ENCODE results near the gene GSTT2B.
"Not testable (repeated sequence)": the region's sequence is repeated elsewhere in the genome, so short reads cannot be mapped to it uniquely, and the experiment has no call there.

The GSTT2B gene

DNA sequence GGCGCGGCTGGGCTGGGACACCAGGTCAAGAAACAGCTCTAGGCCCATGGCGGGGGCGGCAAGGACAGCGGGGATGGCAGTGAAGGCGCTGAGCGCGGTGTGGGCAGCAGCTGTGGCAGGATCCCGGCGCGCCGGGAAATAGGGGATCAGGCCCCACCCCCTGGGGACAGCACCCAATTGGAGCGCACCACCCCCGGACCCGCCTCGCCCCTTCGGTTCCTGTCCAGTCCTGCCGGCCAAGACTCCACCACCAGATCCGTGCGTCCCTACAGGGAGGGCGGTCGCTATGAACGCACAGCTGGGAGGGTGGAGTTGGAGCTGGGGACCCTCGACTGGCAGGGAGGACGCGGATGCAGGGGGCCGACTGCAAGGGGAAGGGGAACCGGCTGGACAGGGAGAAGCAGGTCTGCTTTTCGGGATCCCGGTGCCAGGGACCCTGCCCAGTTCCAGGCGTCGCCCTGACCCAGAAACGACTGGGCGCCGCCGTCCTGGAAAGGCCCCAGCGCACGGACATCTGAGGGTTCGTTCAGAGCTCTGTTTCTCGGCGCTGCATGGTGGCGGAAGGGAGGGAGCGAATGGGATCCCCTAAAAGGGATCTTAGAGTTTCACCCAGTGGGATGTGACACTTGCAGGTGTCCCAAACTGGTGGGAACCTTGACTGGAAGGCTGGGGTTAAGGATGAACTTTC is at the start of gene GSTT2B:
Gene GSTT2B, minus strand, starts transcription at position 112 of the 688 bp plus-strand sequence. Its CDS starts 64 bp downstream, at position 48.
- DNase-seq, result not testable (repeated sequence)

GRCh38 chr22:24010018-24010391 is 49.0 kb upstream of the GSTT2B start:
- no peak for DNase-seq

DNA sequence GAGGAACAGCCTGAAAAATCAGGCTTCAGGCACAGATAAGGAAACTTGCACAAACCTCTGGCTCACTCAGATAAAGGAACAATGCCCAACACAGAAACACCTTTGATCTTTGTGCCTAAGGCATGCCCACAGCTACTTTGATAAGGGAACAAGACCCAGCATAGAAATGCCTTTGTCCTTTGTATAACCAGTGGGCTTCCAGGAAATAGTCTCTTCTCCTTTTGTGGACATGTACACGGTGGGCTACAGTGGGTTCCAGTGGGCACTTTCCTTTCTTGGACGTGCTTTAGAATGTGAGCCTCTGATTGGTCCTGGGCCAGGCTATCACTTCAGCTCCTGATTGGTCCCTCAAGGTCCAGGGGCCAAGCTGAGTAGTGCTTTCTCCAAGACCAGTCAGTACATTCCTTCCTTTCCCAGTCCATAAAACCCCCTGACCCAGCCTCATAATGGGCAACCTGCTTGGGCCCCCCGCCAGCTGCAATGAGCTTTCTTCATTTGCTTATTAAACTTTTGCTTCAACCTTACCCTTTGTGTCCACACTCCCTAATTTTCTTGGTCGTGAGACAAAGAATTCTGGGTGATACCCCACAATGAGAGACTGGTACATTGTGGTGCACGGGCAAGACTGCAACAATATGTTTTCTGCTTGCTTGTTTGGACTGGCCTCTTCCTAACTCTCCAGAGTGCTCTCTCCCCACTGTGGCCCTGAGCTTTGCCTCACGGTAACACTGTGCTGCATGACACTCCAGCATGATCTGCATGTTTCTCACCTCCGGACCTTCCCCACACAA is 48.4 kb upstream of the GSTT2B start:
- no peak for DNase-seq

DNA sequence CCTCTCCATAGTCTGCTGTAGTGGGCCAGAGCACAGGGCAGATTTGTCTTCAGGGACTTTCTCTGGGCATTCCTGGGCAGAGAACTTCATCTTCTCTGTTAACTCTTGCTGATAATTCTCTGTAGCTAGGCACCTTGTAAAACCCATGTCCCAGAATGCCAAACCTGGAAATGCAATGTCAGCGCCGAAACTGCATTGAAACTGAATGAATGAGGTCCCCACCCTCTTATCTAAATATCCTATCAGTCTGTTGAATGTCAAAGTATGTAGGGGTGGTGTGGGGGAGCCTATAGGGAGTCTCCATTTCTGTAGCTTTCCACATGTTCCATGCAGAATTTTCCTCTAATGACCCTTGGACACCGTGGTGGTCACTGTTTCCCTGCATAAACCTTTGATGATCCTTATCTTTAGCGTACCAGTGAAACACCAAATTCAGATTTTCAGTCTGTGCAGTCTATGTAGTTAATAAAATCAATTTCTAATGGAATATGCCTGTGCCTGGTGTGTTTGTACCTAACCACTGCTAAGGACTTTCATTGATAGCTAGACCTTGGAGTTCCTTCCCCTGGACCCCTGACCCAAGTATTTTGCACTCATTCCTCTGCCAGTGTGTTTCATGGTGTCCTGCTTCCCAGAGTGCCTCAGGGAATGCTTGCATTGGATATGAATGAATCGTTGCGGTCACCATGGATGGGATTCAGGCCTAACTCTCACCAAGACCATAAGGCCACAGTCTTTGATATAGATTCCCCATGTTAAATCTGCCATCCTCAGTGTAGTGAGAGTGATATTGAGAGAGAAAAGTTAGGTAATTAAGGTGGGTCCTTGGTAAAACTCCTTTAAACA is 47.6 kb upstream of the GSTT2B start:
- no peak for DNase-seq

DNA sequence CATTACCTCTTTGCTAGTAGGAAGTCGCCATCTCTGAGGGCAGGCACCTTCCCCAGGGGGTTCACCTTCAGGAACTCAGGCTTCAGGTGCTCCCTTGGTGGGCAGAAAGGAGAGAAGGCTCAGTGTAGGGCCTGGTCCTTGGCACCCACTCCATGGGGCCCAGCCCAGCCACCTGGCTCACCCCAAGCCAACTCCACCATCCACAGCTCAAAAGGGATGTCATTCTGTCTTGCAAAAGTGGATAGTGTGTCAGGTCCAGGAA is 47.0 kb upstream of the GSTT2B start:
- DNase-seq, result no peak

- DNase-seq, result no peak
Observed at GRCh38 chr22:24007253-24008021, 46.4 kb upstream of the GSTT2B start.

DNA sequence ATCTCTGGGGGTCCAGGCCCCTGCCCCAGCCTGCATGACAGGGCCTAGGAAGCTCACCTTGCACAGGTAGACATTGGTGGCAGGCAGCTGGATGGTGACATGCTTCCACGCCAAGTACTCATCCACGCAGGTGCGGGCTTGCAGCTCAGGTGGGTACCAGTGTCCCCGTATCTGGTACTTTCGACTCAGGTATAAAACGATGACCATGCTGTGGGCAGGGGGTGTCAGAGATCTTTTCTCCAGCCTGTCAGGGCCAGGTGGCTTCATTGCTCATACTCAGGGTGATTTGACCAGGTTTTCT is 45.9 kb upstream of the GSTT2B start:
- DNase-seq, result no peak

GRCh38 chr22:24006207-24006913 is 45.4 kb upstream of the GSTT2B start:
- DNase-seq, result no peak

DNA sequence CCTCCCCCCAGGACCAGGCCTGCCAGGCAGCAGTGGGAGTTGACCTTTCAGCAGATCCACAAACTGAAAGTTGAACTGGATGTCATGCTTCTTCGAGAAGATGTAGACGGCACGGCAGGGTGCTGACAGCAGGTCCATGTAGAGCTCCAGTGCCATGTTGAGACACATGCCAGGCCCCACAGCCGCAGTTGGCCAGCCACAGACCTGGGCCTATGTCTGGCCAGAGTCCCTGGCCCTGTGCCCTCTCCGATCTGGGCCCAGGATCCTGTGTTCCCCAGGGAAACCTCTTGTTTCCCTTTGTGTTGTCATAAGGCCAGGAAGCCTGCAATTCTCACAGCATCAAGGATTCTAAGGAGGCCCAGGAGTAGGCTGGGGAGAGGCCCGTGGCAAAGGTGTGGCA is 44.2 kb upstream of the GSTT2B start, which contains the start of gene GSTT4:
Gene GSTT4, minus strand, starts transcription at position 253 of the 400 bp plus-strand sequence. Its CDS starts 97 bp downstream, at position 156.
- DNase-seq, result no peak

DNA sequence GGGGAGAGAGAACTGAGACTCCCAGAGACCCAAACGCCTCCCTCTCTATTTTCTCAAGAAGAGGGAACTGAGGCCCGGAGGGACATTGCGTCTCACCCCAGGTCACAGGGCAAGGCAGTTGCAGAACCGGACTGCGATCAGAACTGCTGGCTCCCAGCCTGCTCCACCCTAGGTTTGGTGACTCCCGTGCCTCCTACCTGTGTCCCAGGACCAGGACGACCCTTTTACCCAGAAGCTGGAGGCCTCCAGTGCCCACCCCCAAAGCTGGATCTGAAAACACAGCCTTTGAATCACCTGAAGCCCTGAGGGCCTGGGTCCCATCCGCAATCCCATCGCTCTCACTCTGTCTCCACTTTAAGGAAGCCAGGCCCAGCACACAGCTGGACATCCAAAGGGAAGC is 42.9 kb upstream of the GSTT2B start:
- no peak for DNase-seq

DNA sequence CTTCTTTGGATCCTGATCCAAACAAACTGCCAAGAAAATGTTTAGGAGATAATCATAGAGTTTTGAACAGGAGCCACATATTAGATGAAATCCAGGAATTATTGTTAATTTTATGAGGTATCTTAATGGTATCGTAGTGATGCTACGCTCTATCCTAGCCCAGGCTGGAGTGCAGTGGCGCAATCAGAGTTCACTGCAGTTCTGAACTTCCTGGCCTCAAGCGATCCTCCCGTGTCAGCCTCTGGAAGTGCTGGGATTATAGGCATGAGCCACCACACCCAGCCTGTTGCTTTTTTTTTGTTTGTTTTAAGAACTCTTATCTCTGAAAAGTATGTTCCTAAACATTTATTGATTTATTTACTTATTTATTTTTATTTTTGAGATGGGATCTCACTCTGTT is 41.9 kb upstream of the GSTT2B start:
- DNase-seq, result no peak

- no peak for DNase-seq
Observed at GRCh38 chr22:24002272-24002671, 41.3 kb upstream of the GSTT2B start.

DNA sequence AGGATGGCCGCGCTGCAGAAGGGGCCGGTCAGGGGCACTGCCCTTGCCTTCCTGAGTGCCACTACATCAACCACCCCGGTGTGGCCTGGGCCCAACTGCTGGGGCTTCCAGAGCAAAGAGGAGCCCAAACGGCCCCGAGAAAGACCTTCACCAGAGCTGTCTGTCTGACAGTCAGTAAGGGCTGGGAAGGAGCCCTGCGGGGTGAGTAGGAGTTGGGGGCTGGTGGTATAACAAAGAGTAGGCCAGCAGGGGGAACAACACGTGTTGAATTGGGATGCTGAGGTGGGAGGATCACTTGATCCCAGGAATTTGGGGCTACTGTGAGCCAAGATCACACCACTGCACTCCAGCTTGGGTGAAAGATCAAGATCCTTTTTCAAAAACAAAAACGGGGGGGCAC is 40.3 kb upstream of the GSTT2B start:
- DNase-seq, result no peak

DNA sequence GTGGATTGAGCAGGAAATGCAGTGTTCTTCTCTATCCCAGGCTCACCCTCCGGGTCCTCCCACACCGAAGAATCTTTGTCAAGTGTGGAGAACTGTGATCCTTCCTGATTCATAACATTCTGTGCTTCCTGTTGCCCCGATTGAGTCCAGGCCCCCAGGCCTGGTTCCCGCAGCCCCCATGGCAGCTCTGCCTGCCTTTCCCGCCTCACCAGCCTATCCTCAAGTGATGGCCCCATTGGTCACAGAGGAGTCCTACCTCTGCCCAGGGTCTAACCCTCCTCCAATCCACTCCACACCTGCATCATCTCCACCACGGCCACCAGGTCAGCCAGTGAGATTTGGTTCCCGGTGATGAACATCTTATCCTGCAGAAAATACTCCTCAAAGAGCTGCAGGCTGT is 38.8 kb upstream of the GSTT2B start:
- not testable (repeated sequence) for DNase-seq

GRCh38 chr22:23997092-23997491 is 36.1 kb upstream of the GSTT2B start:
- no peak for DNase-seq

- DNase-seq, result not testable (repeated sequence)
Observed at GRCh38 chr22:23993581-23994177, 32.7 kb upstream of the GSTT2B start.

DNA sequence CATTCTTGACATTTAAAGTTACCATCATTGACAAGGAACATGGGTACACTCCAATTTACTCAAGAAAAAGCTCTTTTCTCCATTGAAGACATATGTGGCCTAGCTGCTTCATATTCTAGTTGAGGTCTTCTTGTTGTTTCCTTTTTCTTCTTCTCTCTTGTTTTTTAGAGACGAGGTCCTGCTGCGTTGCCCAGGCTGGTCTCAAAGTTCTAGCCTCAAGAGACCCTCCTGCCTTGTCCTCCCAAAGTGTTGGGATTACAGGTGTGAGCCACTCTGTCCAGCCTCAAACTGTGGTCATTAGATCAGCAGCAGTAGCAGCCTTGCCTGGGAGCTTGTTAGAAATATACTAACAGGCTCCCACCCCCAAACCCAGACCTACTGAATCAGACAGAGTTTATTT is 32.1 kb upstream of the GSTT2B start:
- not testable (repeated sequence) for DNase-seq

- not testable (repeated sequence) for DNase-seq
Observed at GRCh38 chr22:23989583-23990244, 28.7 kb upstream of the GSTT2B start.

GRCh38 chr22:23986538-23987178 is 25.7 kb upstream of the GSTT2B start:
- DNase-seq, result not testable (repeated sequence)

- not testable (repeated sequence) for DNase-seq
Observed at GRCh38 chr22:23986089-23986488, 25.1 kb upstream of the GSTT2B start.

DNA sequence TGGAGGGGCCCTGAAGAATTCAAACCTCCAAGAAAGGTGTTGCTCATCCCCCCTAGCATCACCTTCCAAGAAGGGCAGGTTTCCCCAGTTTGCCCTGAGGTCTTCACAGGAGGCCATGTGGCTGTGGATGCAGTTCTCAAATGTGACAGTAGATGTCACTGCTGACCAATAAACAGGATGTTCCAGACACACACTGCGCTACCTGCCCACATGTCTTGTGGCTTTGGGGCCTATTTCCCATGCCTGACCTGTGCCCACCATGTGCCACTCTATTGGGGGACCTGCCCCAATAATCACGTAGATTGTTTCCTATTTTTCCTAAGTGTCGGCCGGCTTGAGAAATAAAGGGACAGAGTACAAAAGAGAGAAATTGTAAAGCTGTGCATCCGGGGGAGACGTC is 23.4 kb upstream of the GSTT2B start:
- DNase-seq, result no peak
